ENCODE results near the gene ADAT1.

ADAT1 gene

DNA sequence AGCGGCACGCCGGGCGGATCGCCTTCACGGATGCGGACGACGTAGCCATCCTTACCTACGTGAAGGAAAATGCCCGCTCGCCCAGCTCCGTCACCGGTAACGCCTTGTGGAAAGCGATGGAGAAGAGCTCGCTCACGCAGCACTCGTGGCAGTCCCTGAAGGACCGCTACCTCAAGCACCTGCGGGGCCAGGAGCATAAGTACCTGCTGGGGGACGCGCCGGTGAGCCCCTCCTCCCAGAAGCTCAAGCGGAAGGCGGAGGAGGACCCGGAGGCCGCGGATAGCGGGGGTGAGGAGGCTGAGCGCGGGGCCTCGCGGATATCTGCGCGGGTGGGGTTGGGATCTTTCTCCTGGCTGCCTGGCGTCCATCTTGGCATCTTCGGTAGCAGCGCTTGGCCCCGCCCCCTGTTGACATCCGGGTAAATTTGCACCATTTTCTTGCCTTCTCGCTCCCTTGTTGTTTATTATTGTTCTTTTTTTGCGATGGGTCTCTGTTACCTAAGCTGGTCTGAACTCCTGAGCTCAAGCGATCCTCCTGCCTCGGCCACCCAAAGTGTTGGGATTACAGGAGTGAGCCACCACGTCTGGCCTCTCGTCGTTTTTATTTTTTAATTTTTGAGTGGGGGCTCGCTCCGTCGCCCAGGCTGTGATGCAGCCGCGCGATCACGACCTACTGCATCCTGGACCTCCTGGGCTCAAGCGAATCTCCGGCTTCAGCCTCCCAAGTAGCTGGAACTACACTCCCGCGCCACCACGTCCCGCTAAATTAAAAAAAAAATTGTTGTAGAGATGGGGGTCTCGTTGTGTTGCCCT lies 25.4 kb upstream of the ADAT1 start:
- peak; percentile 80 for DNase-seq (ENCODE audit: low spot score)
- TF ChIP-seq, protein P1, sequence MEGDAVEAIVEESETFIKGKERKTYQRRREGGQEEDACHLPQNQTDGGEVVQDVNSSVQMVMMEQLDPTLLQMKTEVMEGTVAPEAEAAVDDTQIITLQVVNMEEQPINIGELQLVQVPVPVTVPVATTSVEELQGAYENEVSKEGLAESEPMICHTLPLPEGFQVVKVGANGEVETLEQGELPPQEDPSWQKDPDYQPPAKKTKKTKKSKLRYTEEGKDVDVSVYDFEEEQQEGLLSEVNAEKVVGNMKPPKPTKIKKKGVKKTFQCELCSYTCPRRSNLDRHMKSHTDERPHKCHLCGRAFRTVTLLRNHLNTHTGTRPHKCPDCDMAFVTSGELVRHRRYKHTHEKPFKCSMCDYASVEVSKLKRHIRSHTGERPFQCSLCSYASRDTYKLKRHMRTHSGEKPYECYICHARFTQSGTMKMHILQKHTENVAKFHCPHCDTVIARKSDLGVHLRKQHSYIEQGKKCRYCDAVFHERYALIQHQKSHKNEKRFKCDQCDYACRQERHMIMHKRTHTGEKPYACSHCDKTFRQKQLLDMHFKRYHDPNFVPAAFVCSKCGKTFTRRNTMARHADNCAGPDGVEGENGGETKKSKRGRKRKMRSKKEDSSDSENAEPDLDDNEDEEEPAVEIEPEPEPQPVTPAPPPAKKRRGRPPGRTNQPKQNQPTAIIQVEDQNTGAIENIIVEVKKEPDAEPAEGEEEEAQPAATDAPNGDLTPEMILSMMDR (IDR thresholded peaks at IDR 0.05; ENCODE audit: extremely low read depth, missing control alignments) = no peak

DNA sequence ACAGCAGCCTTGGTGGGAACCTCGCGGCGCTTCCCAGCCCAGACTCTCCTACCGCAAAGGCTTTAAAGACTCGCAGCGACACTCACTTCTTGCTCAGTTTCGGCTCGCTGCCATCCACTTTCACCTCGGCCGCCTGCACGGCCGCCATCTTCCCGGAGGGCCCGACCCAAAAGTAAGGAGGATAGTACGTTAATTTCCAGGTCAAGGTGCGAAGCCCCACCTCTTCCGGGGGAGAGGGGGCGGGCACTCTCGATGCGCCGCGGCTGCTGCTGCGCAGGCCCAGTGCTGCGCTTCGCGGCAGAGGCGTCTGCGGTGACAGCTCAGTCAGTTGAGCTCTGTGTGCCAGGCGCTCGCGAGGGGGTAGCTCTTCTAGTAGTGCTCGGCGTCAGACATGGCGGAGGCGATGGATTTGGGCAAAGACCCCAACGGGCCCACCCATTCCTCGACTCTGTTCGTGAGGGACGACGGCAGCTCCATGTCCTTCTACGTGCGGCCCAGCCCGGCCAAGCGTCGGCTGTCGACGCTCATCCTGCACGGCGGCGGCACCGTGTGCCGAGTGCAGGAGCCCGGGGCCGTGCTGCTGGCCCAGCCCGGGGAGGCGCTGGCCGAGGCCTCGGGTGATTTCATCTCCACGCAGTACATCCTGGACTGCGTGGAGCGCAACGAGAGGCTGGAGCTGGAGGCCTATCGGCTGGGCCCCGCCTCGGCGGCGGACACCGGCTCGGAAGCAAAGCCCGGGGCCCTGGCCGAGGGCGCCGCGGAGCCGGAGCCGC lies 24.6 kb upstream of the ADAT1 start, which contains the start of the genes KARS1 and TERF2IP:
TSS of gene KARS1 (minus strand) at position 174 of the 773 bp plus-strand sequence. CDS start at position 148, 26 bp downstream.
TSS of gene TERF2IP (plus strand) at position 282 of the 773 bp plus-strand sequence. CDS start at position 392, 110 bp downstream.
- TF ChIP-seq, protein P1 (IDR thresholded peaks at IDR 0.05; ENCODE audit: extremely low read depth, missing control alignments) = no peak
- peak; percentile 93 for DNase-seq (ENCODE audit: low spot score)

DNA sequence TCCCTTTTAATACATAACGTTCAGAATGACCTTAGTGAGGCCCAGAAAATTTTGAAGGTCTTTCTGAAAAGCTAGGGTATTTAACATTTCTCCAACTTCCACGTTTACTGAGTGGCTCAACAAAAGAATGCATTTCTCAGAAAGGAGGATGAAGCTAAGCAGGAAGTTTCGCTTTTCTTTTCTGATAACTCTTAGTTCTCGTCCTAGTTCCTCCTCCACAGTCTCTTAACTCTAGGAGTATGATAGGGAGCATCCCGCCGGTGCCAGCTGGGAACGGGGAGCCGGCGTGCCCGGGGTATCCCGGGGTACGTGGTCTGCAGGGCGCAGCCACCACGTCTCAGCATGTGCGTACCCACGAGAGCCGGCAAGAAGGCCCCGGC lies 24.0 kb upstream of the ADAT1 start:
- TF ChIP-seq, protein P1 (IDR thresholded peaks at IDR 0.05; ENCODE audit: extremely low read depth, missing control alignments) = no peak
- no peak for DNase-seq (ENCODE audit: low spot score)

DNA sequence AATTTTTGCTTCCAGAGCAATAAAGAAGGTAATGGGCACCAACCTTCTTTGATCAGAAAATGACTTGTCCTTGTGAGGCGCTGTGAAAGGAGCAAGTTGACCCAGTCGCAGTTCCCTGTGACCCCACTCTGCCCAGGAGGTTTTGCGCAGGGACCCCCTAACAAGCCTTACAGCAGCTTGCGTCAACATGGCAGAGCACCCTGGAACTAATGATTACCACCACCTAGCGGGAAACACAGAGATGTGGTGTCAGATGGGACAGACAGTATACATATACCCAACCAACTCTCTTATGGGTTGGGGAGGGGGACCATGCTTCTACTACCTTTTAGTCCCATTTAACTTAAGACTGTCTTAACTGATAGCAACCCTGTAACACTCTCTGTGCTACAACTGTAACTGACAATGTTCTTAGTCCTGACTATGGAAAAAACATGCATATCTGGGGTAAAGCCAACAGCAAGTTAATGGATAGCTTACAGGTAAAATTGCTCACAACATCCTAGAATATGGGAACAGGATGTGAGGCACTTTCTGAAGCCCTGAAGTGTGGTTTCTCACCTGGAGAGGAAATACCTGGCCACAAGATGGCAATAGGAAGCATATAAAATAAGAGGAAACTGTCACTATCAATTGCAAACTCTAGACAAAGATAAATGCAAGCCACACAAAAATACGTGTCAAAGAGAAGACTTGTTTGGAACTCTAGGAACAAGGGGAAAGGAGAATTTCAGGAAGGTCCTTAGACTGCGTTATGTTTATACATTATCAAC lies 21.3 kb upstream of the ADAT1 start:
- TF ChIP-seq, protein P1 (IDR thresholded peaks at IDR 0.05; ENCODE audit: extremely low read depth, missing control alignments) = no peak
- DNase-seq (ENCODE audit: low spot score) = no peak

DNA sequence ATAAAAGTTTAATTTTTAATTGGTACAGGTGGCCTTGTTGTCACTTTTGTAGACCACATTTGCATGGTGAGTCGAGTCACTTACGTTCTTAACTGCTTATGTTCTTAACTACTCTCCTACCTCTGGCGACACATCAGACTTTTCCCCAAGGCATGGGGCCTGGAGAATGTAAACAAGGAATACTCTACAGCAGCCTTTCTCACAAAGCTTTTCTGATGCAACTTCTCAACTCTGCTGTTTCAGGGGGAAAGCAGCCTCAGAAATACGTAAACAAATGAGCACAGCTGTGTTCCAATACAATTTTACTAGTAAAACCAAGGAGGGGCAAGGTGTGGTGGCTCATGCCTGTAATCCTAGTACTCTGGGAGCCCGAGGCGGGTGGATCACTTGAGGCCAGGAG lies 17.5 kb upstream of the ADAT1 start:
- TF ChIP-seq, protein P1 (IDR thresholded peaks at IDR 0.05; ENCODE audit: extremely low read depth, missing control alignments) = no peak

DNA sequence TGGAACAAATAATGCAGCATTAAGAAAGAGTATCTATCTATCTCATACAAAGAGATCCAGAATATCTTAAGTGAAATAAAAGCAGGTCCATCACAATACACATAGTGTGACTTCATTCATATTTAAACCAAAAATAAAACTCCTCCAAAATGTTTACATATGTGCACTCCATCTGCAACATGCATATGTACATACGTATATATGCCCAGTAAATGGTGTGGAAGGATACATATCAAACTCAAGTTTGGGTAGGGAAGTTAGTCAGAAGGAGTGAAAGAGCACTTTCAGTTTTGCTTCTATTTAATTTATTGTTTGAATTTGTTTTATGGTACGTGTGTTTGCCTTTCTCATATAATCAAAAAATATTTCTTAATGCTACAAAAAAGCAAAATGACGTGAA lies 12.0 kb upstream of the ADAT1 start:
- no peak for DNase-seq (ENCODE audit: low spot score)
- TF ChIP-seq, protein P1 (IDR thresholded peaks at IDR 0.05; ENCODE audit: extremely low read depth, missing control alignments) = no peak

More for the DNA sequence above, 17.5 kb upstream of the ADAT1 start:
- DNase-seq (ENCODE audit: low spot score) = no peak
